Measurements from ENCODE around the gene CPN1.

The CPN1 gene

GRCh38 chr10:100008708-100009282, 72.9 kb downstream of the CPN1 start:
- no peak for TF ChIP-seq NFIC (IDR thresholded peaks at IDR 0.05)

- no peak for TF ChIP-seq CEBPB (IDR thresholded peaks at IDR 0.05)
- no peak for TF ChIP-seq TAF1 (IDR thresholded peaks at IDR 0.05; ENCODE audit: low read depth)
- TF ChIP-seq MAX (IDR thresholded peaks at IDR 0.05): no peak
- no peak for TF ChIP-seq FOXM1 (IDR thresholded peaks at IDR 0.05; ENCODE audit: borderline replicate concordance, low read depth)
- no peak for TF ChIP-seq CREB1 (IDR thresholded peaks at IDR 0.05; ENCODE audit: low read depth)
- TF ChIP-seq EGR1 (IDR thresholded peaks at IDR 0.05): no peak
- no peak for TF ChIP-seq NFIC (IDR thresholded peaks at IDR 0.05)
- TF ChIP-seq USF1 (IDR thresholded peaks at IDR 0.05): no peak
- TF ChIP-seq YY1 (IDR thresholded peaks at IDR 0.05; ENCODE audit: low read depth): no peak
- TF ChIP-seq REST (IDR thresholded peaks at IDR 0.05; ENCODE audit: low read depth): no peak
- no peak for TF ChIP-seq TCF12 (IDR thresholded peaks at IDR 0.05; ENCODE audit: low read depth)
- TF ChIP-seq TEAD4 (IDR thresholded peaks at IDR 0.05): no peak
- no peak for TF ChIP-seq RAD21 (IDR thresholded peaks at IDR 0.05; ENCODE audit: low read depth)
- TF ChIP-seq EP300 (IDR thresholded peaks at IDR 0.05; ENCODE audit: borderline replicate concordance): no peak
- no peak for TF ChIP-seq ZBTB7A (IDR thresholded peaks at IDR 0.05; ENCODE audit: low read depth)
These were observed 73.5 kb downstream of the CPN1 start for GRCh38 chr10:100008142-100008522.

- TF ChIP-seq USF1 (IDR thresholded peaks at IDR 0.05) (no peak), YY1 (IDR thresholded peaks at IDR 0.05; ENCODE audit: low read depth) (no peak), MAX (IDR thresholded peaks at IDR 0.05) (no peak), REST (IDR thresholded peaks at IDR 0.05; ENCODE audit: low read depth) (no peak), TCF12 (IDR thresholded peaks at IDR 0.05; ENCODE audit: low read depth) (no peak), CREB1 (IDR thresholded peaks at IDR 0.05; ENCODE audit: low read depth) (no peak), TAF1 (IDR thresholded peaks at IDR 0.05; ENCODE audit: low read depth) (no peak), FOXM1 (IDR thresholded peaks at IDR 0.05; ENCODE audit: borderline replicate concordance, low read depth) (no peak), EP300 (IDR thresholded peaks at IDR 0.05; ENCODE audit: borderline replicate concordance) (no peak), ZBTB7A (IDR thresholded peaks at IDR 0.05; ENCODE audit: low read depth) (no peak), CEBPB (IDR thresholded peaks at IDR 0.05) (no peak), EGR1 (IDR thresholded peaks at IDR 0.05) (no peak), TEAD4 (IDR thresholded peaks at IDR 0.05) (no peak), NFIC (IDR thresholded peaks at IDR 0.05) (no peak)
These were observed 74.2 kb downstream of the CPN1 start for GRCh38 chr10:100007231-100008141.

GRCh38 chr10:100006243-100006886, 75.3 kb downstream of the CPN1 start:
- TF ChIP-seq CREB1 (IDR thresholded peaks at IDR 0.05; ENCODE audit: low read depth): no peak
- no peak for TF ChIP-seq TEAD4 (IDR thresholded peaks at IDR 0.05)
- no peak for TF ChIP-seq NFIC (IDR thresholded peaks at IDR 0.05)
- TF ChIP-seq MAX (IDR thresholded peaks at IDR 0.05): no peak
- no peak for TF ChIP-seq RAD21 (IDR thresholded peaks at IDR 0.05; ENCODE audit: low read depth)
- TF ChIP-seq CEBPB (IDR thresholded peaks at IDR 0.05): no peak
- no peak for TF ChIP-seq EP300 (IDR thresholded peaks at IDR 0.05; ENCODE audit: borderline replicate concordance)
- TF ChIP-seq USF1 (IDR thresholded peaks at IDR 0.05): no peak
- no peak for TF ChIP-seq ZBTB7A (IDR thresholded peaks at IDR 0.05; ENCODE audit: low read depth)

All from Ishikawa (cell line).